Osteoblast (primary cell): Measurements from ENCODE around the gene RAVER2. TPM values are rescaled to one million over a fixed set of nuclear protein-coding genes. Genes with fewer than 3 reads are reported as not detected.
"Not testable (repeated sequence)": the region's sequence is repeated elsewhere in the genome, so short reads cannot be mapped to it uniquely, and the experiment has no call there.

Experiments
- DNase-seq: peaks from one replicate; pipeline ENCODE4 v3.0.0; 2011; ENCODE audit warnings: low spot score, mixed read lengths; ENCODE audit not compliant: insufficient read length; ENCODE audit errors: missing footprints
- H2AFZ ChIP-seq: 2 replicates; pipeline ENCODE4 v1.6.0; 2011; ENCODE audit warnings: mild to moderate bottlenecking, low read length
- H3K27ac ChIP-seq: 2 replicates; pipeline ENCODE4 v1.5.1; 2011; ENCODE audit warnings: mild to moderate bottlenecking, low read depth, low read length, moderate library complexity
- H3K27me3 ChIP-seq: 2 replicates; pipeline ENCODE4 v1.6.0; 2012; ENCODE audit warnings: mild to moderate bottlenecking, control low read depth, inconsistent platforms, low read length, moderate library complexity; ENCODE audit not compliant: insufficient read depth
- H3K36me3 ChIP-seq: 2 replicates; pipeline ENCODE4 v1.5.1; 2011; ENCODE audit warnings: mild to moderate bottlenecking, low read length, control low read depth, moderate library complexity; ENCODE audit not compliant: insufficient read depth
- H3K4me1 ChIP-seq: 2 replicates; pipeline ENCODE4 v1.5.1; 2011; ENCODE audit warnings: mild to moderate bottlenecking, low read length, control low read depth, moderate library complexity; ENCODE audit not compliant: insufficient read depth
- H3K4me2 ChIP-seq: 2 replicates; pipeline ENCODE4 v1.6.0; 2011; ENCODE audit warnings: mild to moderate bottlenecking, low read length; ENCODE audit not compliant: insufficient read depth
- H3K4me3 ChIP-seq: fragments of 200-600 bp; sonication (generic); 3 replicates; pipeline ENCODE4 v1.5.1; 2012; ENCODE audit warnings: mild to moderate bottlenecking, low read length, inconsistent platforms; ENCODE audit not compliant: insufficient read depth
- H3K79me2 ChIP-seq: 2 replicates; pipeline ENCODE4 v1.6.0; 2012; ENCODE audit warnings: mild to moderate bottlenecking, low read length, control low read depth, inconsistent platforms; ENCODE audit not compliant: insufficient read depth
- H3K9me3 ChIP-seq: 2 replicates; pipeline ENCODE4 v1.5.1; 2011; ENCODE audit warnings: low read depth, low read length, control low read depth
- H4K20me1 ChIP-seq: 2 replicates; pipeline ENCODE4 v1.6.0; 2012; ENCODE audit warnings: mild to moderate bottlenecking, low read length, control low read depth; ENCODE audit not compliant: insufficient read depth
- CTCF ChIP-seq: IDR thresholded peaks from 2 replicates; pipeline ENCODE4 v1.5.1; 2011; ENCODE audit warnings: mild to moderate bottlenecking, low read depth, low read length, moderate library complexity; ENCODE audit errors: extremely low read depth
- total RNA-seq: library from RNA; depleted of rRNA; stranded (reverse); fragments of >200 nt; gene quantifications from 2 replicates; pipeline ENCODE4 v1.2.3, GENCODE V29; 2012

RAVER2 gene
- total RNA-seq, 1 donor, result 17.4 TPM

- Histone ChIP-seq H3K9me3 (no peaks in the 10 kb centered on the region), H3K4me3 (no peak overlapping the region), H3K4me1 (no peaks in the 10 kb centered on the region), H3K27ac (no peak overlapping the region), H3K27me3 (no peaks in the 10 kb centered on the region), H2AFZ (no peak overlapping the region), H3K79me2 (no peaks in the 10 kb centered on the region), H4K20me1 (no peaks in the 10 kb centered on the region), H3K4me2 (no peak overlapping the region), H3K36me3 (no peaks in the 10 kb centered on the region)
- no peak for DNase-seq
- TF ChIP-seq CTCF, result no peak
Measured at GRCh38 chr1:64766429-64766828, 21.6 kb downstream of the RAVER2 start.

DNA sequence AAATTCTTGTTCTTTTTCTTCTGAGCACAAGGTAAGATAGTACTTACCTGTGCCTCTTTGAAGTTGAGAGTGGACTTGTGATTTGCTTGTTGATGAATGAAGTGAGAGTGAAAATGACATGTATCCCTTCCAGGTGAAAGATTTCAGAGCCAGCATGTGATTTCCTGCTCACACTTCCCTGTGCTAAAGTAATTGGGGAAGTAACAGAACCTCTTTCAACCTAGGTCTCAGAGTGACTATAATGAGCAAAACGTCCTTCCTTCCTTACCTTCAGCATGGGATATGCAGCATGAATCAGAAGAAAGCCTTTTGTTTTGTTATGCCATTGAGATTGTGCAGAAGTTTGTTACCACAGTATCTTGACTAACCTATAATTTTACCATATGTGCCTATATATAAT, 24.6 kb downstream of the RAVER2 start:
- no peaks in the 10 kb centered on the region for H3K79me2 ChIP-seq
- no peaks in the 10 kb centered on the region for H3K36me3 ChIP-seq
- no peak overlapping the region for H3K4me3 ChIP-seq
- H3K4me1 ChIP-seq, result no peaks in the 10 kb centered on the region
- H4K20me1 ChIP-seq, result no peaks in the 10 kb centered on the region
- no peak overlapping the region for H3K27ac ChIP-seq
- no peak overlapping the region for H3K4me2 ChIP-seq
- no peak for TF ChIP-seq CTCF
- H3K9me3 ChIP-seq, result no peaks in the 10 kb centered on the region
- no peak overlapping the region for H2AFZ ChIP-seq
- H3K27me3 ChIP-seq, result no peaks in the 10 kb centered on the region
- DNase-seq, result no peak

DNA sequence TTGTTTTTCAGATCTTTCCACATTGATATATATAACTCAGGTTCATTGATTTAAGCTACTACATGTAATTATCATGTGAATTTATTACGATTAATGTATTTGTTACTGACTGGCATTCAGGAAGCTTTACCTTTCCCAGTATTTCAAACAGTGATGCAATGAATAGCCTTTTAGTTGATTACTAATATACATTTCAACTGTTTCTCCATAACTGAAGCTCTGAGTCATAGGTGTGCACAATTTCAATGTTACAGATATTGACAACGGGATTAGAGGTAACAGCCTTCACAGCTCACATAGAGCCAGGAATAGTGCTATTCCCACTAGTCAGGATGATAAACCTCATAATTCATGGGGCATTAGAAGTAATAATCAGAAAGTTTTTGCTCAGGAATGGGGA, 25.1 kb downstream of the RAVER2 start:
- no peak overlapping the region for H2AFZ ChIP-seq
- no peak overlapping the region for H3K4me2 ChIP-seq
- no peak overlapping the region for H3K27ac ChIP-seq
- TF ChIP-seq CTCF, result no peak
- H3K4me1 ChIP-seq, result no peaks in the 10 kb centered on the region
- H3K36me3 ChIP-seq, result no peaks in the 10 kb centered on the region
- no peak overlapping the region for H3K4me3 ChIP-seq
- H3K79me2 ChIP-seq, result no peaks in the 10 kb centered on the region
- no peaks in the 10 kb centered on the region for H4K20me1 ChIP-seq
- no peak for DNase-seq
- no peaks in the 10 kb centered on the region for H3K9me3 ChIP-seq
- no peaks in the 10 kb centered on the region for H3K27me3 ChIP-seq

GRCh38 chr1:64773306-64773705, 28.4 kb downstream of the RAVER2 start:
- H2AFZ ChIP-seq, H3K9me3 ChIP-seq, H3K4me3 ChIP-seq, H3K36me3 ChIP-seq, H3K4me2 ChIP-seq, H3K27me3 ChIP-seq, H3K4me1 ChIP-seq, DNase-seq, H3K27ac ChIP-seq, H4K20me1 ChIP-seq, H3K79me2 ChIP-seq: not testable (repeated sequence)

DNA sequence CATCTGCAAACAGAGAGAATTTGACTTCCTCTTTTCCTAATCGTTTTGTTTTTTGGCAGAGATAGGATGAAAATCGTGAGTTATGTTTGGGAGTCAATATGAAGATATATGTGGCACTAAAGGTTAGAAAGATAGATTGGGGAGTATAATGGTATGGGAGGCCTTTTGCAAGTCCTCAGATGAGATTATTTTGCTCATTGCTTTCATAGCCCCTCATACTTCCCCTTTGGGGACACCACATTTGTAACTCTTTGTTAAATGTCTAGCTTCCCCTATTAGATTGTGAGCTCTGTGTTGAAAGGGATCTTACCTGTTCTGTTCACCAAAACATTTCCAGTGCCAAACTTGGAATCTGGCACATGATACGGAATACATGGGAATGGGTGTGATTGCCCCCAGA, 30.2 kb downstream of the RAVER2 start:
- no peak overlapping the region for H3K4me3 ChIP-seq
- DNase-seq, result no peak
- no peak overlapping the region for H3K4me2 ChIP-seq
- H2AFZ ChIP-seq, result no peak overlapping the region
- no peak for TF ChIP-seq CTCF
- H3K36me3 ChIP-seq, result no peaks in the 10 kb centered on the region
- H3K79me2 ChIP-seq, result no peaks in the 10 kb centered on the region
- no peaks in the 10 kb centered on the region for H3K9me3 ChIP-seq
- H3K4me1 ChIP-seq, result no peaks in the 10 kb centered on the region
- no peaks in the 10 kb centered on the region for H3K27me3 ChIP-seq
- H3K27ac ChIP-seq, result no peak overlapping the region
- no peaks in the 10 kb centered on the region for H4K20me1 ChIP-seq

DNA sequence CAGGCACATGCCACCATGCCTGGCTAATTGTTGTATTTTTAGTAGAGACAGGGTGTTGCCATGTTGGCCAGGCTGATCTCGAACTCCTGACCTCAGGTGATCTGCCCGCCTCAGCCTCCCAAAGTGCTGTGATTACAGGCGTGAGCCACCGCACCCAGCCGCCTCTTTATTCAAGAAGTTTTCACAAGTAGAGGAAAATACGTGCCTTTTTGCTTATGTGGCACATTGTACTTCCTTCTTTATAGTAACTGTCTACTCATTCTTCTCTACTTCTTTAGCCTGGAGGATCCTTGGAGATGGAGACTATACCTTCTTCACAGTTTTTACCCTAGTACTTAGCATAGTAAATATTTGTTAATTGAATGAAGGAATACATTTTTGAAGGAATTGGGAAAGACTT, 37.2 kb downstream of the RAVER2 start:
- not testable (repeated sequence) for H3K9me3 ChIP-seq, H3K4me3 ChIP-seq, H3K79me2 ChIP-seq, H3K27ac ChIP-seq, DNase-seq, H3K4me2 ChIP-seq, H3K27me3 ChIP-seq, H3K36me3 ChIP-seq, H4K20me1 ChIP-seq, H2AFZ ChIP-seq, H3K4me1 ChIP-seq

GRCh38 chr1:64782848-64783247, 38.0 kb downstream of the RAVER2 start:
- H3K4me3 ChIP-seq, H3K36me3 ChIP-seq, H3K9me3 ChIP-seq, H3K4me1 ChIP-seq, H3K27ac ChIP-seq, H3K4me2 ChIP-seq, H4K20me1 ChIP-seq, DNase-seq, H2AFZ ChIP-seq, H3K79me2 ChIP-seq, H3K27me3 ChIP-seq: not testable (repeated sequence)
